Nephron (organoid): Measurements from ENCODE around the gene PPHLN1.

ENCODE experiments used
- H3K27ac Mint-ChIP-seq, 3 experiments: 2 replicates each; pipeline ENCODE4 v1.8.0; 2020; ENCODE audit warnings: mixed read lengths in 3 of 3, mild to moderate bottlenecking in 2 of 3, moderate library complexity in 1 of 3
- H3K27me3 Mint-ChIP-seq: 2 replicates; pipeline ENCODE4 v1.8.0; 2021; ENCODE audit warnings: low read depth, mild to moderate bottlenecking, moderate library complexity, mixed read lengths
- H3K36me3 Mint-ChIP-seq: 2 replicates; pipeline ENCODE4 v1.8.0; 2020; ENCODE audit warnings: low read depth, mixed read lengths
- H3K4me1 Mint-ChIP-seq: 2 replicates; pipeline ENCODE4 v1.8.0; 2020; ENCODE audit warnings: mixed read lengths
- H3K4me3 Mint-ChIP-seq, 3 experiments: 2 replicates each; pipeline ENCODE4 v1.8.0; 2020; ENCODE audit warnings: mild to moderate bottlenecking in 3 of 3, mixed read lengths in 3 of 3, moderate library complexity in 2 of 3
- H3K9me3 Mint-ChIP-seq: 2 replicates; pipeline ENCODE4 v1.8.0; 2020; ENCODE audit warnings: mixed read lengths
- TF ChIP-seq, protein P1 (sequence below), 3 experiments: fragments of 200-600 bp; sonication (generic); IDR thresholded peaks; one replicate each; pipeline ENCODE4 v1.5.0; 2021; ENCODE audit warnings: antibody characterized with exemption in 3 of 3; ENCODE audit not compliant: unreplicated experiment in 3 of 3

PPHLN1 gene

DNA sequence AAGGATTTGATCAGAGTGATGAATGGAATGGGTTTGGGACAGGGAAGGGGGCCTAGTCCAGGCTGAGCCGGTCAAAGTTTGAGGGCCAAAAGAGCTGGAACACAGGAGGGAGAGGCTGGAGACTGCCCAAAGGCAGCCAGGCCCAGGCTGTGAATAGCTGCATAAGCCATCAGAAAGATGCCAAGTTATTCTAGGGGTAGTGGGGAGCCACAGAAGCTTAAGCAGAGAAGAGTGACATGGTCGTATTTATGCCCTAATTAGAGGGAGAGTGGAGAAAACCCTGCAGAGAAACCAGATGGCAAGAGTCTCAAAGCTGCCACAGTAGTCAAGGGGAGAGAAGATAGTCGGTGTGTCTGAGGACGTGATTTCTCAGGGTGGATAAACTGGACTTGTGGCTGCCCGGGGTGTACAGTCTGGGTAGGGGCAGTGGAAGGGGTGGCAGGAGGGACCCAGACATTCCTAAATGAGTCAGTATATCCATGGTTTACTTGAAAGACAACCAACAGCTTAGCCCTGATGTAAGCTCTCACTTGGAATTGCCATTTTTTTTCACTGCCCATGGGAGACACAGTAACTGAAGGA, 164.4 kb downstream of the PPHLN1 start:
- H3K27ac Mint-ChIP-seq, result no peak overlapping the region
- no peak overlapping the region for H3K4me3 Mint-ChIP-seq
- H3K9me3 Mint-ChIP-seq, result no peaks in the 10 kb centered on the region
- peaks cover 16% of the 10 kb centered on the region for H3K36me3 Mint-ChIP-seq
- TF ChIP-seq, protein P1, sequence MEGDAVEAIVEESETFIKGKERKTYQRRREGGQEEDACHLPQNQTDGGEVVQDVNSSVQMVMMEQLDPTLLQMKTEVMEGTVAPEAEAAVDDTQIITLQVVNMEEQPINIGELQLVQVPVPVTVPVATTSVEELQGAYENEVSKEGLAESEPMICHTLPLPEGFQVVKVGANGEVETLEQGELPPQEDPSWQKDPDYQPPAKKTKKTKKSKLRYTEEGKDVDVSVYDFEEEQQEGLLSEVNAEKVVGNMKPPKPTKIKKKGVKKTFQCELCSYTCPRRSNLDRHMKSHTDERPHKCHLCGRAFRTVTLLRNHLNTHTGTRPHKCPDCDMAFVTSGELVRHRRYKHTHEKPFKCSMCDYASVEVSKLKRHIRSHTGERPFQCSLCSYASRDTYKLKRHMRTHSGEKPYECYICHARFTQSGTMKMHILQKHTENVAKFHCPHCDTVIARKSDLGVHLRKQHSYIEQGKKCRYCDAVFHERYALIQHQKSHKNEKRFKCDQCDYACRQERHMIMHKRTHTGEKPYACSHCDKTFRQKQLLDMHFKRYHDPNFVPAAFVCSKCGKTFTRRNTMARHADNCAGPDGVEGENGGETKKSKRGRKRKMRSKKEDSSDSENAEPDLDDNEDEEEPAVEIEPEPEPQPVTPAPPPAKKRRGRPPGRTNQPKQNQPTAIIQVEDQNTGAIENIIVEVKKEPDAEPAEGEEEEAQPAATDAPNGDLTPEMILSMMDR (IDR thresholded peaks at IDR 0.05; ENCODE audit: unreplicated experiment in 3 of 3), result no peak
- H3K4me1 Mint-ChIP-seq, result peaks cover 36% of the 10 kb centered on the region
- no peaks in the 10 kb centered on the region for H3K27me3 Mint-ChIP-seq
